ENCODE measurements around the gene HOXA6.

The HOXA6 gene

DNA sequence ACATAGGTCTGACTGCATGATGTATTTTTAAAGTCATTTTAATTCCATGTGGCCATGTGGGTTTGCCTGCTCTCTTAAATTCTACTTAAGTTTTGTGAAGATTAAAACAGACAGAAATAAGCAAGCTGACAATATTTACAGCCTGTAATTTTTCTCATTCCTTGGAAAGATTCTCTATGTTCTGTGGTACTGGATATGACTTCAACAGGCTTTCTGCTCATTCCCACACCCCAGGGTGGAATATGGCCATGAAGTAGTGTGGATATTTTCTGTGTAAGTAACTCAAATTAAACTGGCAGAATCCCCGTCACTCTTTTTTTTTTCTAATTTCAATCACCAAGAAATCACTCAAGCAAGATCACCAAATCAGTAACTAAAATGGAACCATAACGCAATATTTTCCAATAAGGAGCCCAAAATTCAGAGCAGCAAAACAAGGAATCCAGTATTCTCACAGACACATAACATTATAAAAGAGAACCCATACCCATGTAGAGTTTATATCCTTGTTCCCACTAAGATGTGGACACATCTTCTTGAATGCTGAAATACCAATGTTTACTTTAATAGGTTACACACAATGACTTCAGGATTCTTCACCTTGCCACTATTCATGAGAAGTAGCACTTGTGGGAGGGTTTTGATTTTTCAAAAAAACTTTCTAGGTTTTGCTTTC is 9.8 kb downstream of the HOXA6 start:
- peaks cover 3% of the 10 kb centered on the region for H3K27me3 ChIP-seq (ENCODE audit: insufficient read depth, poor library complexity, severe bottlenecking)
- DNase-seq (ENCODE audit: low read depth in 1 of 2, low spot score in 1 of 2) = no peak
- no peak overlapping the region for H3K4me3 ChIP-seq (replicated peaks; ENCODE audit: insufficient read depth, low read length)
- H3K27ac ChIP-seq (replicated peaks) = peak overlapping the region; percentile 33; the same call in 1 of the 2 replicates
- TF ChIP-seq, protein P1, sequence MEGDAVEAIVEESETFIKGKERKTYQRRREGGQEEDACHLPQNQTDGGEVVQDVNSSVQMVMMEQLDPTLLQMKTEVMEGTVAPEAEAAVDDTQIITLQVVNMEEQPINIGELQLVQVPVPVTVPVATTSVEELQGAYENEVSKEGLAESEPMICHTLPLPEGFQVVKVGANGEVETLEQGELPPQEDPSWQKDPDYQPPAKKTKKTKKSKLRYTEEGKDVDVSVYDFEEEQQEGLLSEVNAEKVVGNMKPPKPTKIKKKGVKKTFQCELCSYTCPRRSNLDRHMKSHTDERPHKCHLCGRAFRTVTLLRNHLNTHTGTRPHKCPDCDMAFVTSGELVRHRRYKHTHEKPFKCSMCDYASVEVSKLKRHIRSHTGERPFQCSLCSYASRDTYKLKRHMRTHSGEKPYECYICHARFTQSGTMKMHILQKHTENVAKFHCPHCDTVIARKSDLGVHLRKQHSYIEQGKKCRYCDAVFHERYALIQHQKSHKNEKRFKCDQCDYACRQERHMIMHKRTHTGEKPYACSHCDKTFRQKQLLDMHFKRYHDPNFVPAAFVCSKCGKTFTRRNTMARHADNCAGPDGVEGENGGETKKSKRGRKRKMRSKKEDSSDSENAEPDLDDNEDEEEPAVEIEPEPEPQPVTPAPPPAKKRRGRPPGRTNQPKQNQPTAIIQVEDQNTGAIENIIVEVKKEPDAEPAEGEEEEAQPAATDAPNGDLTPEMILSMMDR (IDR thresholded peaks at IDR 0.05; ENCODE audit: insufficient read depth, low read length) = no peak
- no peak for TF ChIP-seq SPI1 (IDR thresholded peaks at IDR 0.05; ENCODE audit: borderline replicate concordance, low read depth)
- TF ChIP-seq, protein P2, sequence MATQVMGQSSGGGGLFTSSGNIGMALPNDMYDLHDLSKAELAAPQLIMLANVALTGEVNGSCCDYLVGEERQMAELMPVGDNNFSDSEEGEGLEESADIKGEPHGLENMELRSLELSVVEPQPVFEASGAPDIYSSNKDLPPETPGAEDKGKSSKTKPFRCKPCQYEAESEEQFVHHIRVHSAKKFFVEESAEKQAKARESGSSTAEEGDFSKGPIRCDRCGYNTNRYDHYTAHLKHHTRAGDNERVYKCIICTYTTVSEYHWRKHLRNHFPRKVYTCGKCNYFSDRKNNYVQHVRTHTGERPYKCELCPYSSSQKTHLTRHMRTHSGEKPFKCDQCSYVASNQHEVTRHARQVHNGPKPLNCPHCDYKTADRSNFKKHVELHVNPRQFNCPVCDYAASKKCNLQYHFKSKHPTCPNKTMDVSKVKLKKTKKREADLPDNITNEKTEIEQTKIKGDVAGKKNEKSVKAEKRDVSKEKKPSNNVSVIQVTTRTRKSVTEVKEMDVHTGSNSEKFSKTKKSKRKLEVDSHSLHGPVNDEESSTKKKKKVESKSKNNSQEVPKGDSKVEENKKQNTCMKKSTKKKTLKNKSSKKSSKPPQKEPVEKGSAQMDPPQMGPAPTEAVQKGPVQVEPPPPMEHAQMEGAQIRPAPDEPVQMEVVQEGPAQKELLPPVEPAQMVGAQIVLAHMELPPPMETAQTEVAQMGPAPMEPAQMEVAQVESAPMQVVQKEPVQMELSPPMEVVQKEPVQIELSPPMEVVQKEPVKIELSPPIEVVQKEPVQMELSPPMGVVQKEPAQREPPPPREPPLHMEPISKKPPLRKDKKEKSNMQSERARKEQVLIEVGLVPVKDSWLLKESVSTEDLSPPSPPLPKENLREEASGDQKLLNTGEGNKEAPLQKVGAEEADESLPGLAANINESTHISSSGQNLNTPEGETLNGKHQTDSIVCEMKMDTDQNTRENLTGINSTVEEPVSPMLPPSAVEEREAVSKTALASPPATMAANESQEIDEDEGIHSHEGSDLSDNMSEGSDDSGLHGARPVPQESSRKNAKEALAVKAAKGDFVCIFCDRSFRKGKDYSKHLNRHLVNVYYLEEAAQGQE (IDR thresholded peaks at IDR 0.05; ENCODE audit: insufficient replicate concordance, low read depth) = no peak
- no peak for TF ChIP-seq GABPA (IDR thresholded peaks at IDR 0.05; ENCODE audit: low read depth)
- TF ChIP-seq POLR2AphosphoS5 (IDR thresholded peaks at IDR 0.05; ENCODE audit: low read depth) = no peak

DNA sequence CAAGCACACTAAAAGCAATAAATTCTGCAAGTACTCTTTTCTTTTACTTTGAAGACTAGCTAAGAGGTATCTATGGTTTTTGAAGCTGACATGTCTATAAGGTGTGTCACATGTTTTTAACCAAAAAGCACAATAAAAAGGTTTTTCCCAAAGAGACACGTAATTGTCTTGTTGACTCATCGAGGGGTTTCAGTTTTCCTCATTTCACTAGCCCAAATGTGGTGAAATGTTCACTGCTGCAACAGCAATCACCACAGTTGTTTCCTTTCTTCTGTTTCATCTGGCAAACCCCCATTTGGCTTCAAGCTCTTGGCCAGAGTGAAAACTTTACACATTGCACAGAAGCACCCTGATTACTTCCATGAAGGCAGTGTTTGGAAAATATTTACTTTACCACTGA is 13.2 kb downstream of the HOXA6 start:
- no peak overlapping the region for H3K4me3 ChIP-seq (replicated peaks; ENCODE audit: insufficient read depth, low read length)
- no peak overlapping the region for H3K27ac ChIP-seq (replicated peaks)
- peak in 1 of 2 experiments; percentile 55 for DNase-seq (ENCODE audit: low read depth in 1 of 2, low spot score in 1 of 2)
- peaks cover 3% of the 10 kb centered on the region for H3K27me3 ChIP-seq (ENCODE audit: insufficient read depth, poor library complexity, severe bottlenecking)
- TF ChIP-seq GABPA (IDR thresholded peaks at IDR 0.05; ENCODE audit: low read depth) = no peak
- TF ChIP-seq, protein P2 (IDR thresholded peaks at IDR 0.05; ENCODE audit: insufficient replicate concordance, low read depth) = no peak
- no peak for TF ChIP-seq POLR2AphosphoS5 (IDR thresholded peaks at IDR 0.05; ENCODE audit: low read depth)
- TF ChIP-seq SPI1 (IDR thresholded peaks at IDR 0.05; ENCODE audit: borderline replicate concordance, low read depth) = no peak
- TF ChIP-seq, protein P1 (IDR thresholded peaks at IDR 0.05; ENCODE audit: insufficient read depth, low read length) = no peak

DNA sequence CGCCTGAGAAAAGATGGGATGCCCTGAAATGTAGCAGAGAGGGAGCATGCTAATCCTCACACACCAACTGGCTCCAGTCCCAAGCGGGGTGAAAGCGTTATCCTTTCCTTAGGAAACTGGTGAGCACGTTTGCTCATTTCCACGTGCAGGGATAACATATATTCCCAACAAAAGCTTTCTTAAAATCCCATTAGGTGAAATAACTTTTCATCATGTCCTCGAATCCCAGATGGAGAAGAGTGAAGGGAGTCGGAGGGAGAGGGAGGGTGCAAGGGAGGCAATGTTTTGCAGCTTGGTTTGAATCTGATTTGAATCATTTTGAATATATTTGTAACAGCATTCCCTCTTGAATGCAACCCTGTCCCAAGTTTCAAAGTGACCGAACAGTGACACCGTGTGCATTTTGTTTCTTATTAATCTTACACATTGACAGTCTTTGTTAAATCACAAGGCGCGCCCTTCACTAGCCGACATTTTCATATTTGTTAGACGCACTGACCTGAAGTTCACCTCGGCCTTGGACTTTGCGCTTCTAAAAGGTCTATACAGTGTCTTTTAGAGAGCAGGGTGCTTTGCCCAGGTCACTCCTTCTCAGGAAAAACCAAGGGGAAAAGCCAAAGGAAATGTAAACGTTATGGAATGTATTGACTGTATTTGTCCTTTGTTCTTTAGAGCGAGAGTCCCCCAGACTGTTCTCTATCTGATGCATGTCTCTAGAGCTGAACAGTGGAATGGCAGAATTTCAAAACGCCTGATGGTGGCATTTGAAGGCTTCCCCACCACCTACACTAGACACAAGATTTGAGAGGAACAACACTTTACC is 14.0 kb downstream of the HOXA6 start:
- Histone ChIP-seq H3K27ac (replicated peaks) (no peak overlapping the region), H3K27me3 (ENCODE audit: insufficient read depth, poor library complexity, severe bottlenecking) (peaks cover 3% of the 10 kb centered on the region), H3K4me3 (replicated peaks; ENCODE audit: insufficient read depth, low read length) (no peak overlapping the region)
- TF ChIP-seq GABPA (IDR thresholded peaks at IDR 0.05; ENCODE audit: low read depth) = no peak
- TF ChIP-seq, protein P1 (IDR thresholded peaks at IDR 0.05; ENCODE audit: insufficient read depth, low read length) = no peak
- TF ChIP-seq, protein P2 (IDR thresholded peaks at IDR 0.05; ENCODE audit: insufficient replicate concordance, low read depth) = no peak
- TF ChIP-seq POLR2AphosphoS5 (IDR thresholded peaks at IDR 0.05; ENCODE audit: low read depth) = no peak
- TF ChIP-seq SPI1 (IDR thresholded peaks at IDR 0.05; ENCODE audit: borderline replicate concordance, low read depth) = no peak
- no peak for DNase-seq (ENCODE audit: low read depth in 1 of 2, low spot score in 1 of 2)
